ENCODE results near the gene ERC2.

The ERC2 gene

GRCh38 chr3:55469957-55470526 lies 998.2 kb downstream of the ERC2 start:
- DNase-seq (ENCODE audit: low read depth): no peak

- DNase-seq (ENCODE audit: low read depth): no peak
Observed at GRCh38 chr3:55468251-55468650, 1000.0 kb downstream of the ERC2 start.

- no peak for DNase-seq (ENCODE audit: low read depth)
Observed at GRCh38 chr3:55467099-55467498, 1001.2 kb downstream of the ERC2 start.

- DNase-seq (ENCODE audit: low read depth): no peak
Observed at GRCh38 chr3:55466526-55466925, 1001.7 kb downstream of the ERC2 start.

- DNase-seq (ENCODE audit: low read depth): no peak
Observed at GRCh38 chr3:55461896-55462295, 1006.4 kb downstream of the ERC2 start.

GRCh38 chr3:55459838-55460237 lies 1008.4 kb downstream of the ERC2 start:
- no peak for DNase-seq (ENCODE audit: low read depth)

Measured in CMK (cell line).